Endothelial cell of umbilical vein (primary cell): ENCODE data around the gene DRICH1.

Source experiments
- EZH2 ChIP-seq: IDR thresholded peaks from 2 replicates; pipeline ENCODE4 v1.6.1; 2012; ENCODE audit warnings: borderline replicate concordance, low read depth, mild to moderate bottlenecking, moderate library complexity, low read length, inconsistent platforms; ENCODE audit not compliant: severe bottlenecking
- FOS ChIP-seq: IDR thresholded peaks from 2 replicates; pipeline ENCODE4 v1.6.1; 2011; ENCODE audit warnings: mild to moderate bottlenecking, low read length, moderate library complexity, borderline replicate concordance; ENCODE audit not compliant: insufficient read depth
- GATA2 ChIP-seq: IDR thresholded peaks from 2 replicates; pipeline ENCODE4 v1.7.0; 2011; ENCODE audit warnings: low read depth, mild to moderate bottlenecking, moderate library complexity, mixed read lengths, low read length; ENCODE audit not compliant: insufficient read length, insufficient read depth
- JUN ChIP-seq: IDR thresholded peaks from 2 replicates; pipeline ENCODE4 v1.6.1; 2011; ENCODE audit warnings: borderline replicate concordance, low read depth; ENCODE audit not compliant: insufficient read length, insufficient read depth
- MYC ChIP-seq: IDR thresholded peaks from one replicate; pipeline ENCODE4 v1.6.1; 2011; ENCODE audit warnings: mild to moderate bottlenecking, low read depth, low read length
- POLR2A ChIP-seq: IDR thresholded peaks from 2 replicates; pipeline ENCODE4 v1.6.1; 2012; ENCODE audit warnings: low read depth, mild to moderate bottlenecking, control low read depth, low read length
- POLR2AphosphoS5 ChIP-seq: IDR thresholded peaks from 2 replicates; pipeline ENCODE4 v1.6.1; 2012; ENCODE audit warnings: low read depth, mild to moderate bottlenecking, control low read depth, low read length, moderate library complexity; ENCODE audit not compliant: insufficient read depth
- TF ChIP-seq, protein P1 (sequence below), 2 donors: IDR thresholded peaks; 1 replicate in 1 of 2; 2 replicates in 1 of 2; pipeline ENCODE4 v1.5.1; 2011; ENCODE audit warnings: low read length in 2 of 2, mild to moderate bottlenecking in 2 of 2, moderate library complexity in 2 of 2, control low read depth in 1 of 2, inconsistent platforms in 1 of 2, low read depth in 1 of 2; ENCODE audit not compliant: insufficient read depth in 1 of 2; ENCODE audit errors: extremely low read depth in 1 of 2
- TF ChIP-seq, protein P2 (sequence below): IDR thresholded peaks from 2 replicates; pipeline ENCODE4 v1.6.1; 2011; ENCODE audit not compliant: insufficient read depth, insufficient read length

- TF ChIP-seq EZH2, result no peak
- TF ChIP-seq, protein P1, sequence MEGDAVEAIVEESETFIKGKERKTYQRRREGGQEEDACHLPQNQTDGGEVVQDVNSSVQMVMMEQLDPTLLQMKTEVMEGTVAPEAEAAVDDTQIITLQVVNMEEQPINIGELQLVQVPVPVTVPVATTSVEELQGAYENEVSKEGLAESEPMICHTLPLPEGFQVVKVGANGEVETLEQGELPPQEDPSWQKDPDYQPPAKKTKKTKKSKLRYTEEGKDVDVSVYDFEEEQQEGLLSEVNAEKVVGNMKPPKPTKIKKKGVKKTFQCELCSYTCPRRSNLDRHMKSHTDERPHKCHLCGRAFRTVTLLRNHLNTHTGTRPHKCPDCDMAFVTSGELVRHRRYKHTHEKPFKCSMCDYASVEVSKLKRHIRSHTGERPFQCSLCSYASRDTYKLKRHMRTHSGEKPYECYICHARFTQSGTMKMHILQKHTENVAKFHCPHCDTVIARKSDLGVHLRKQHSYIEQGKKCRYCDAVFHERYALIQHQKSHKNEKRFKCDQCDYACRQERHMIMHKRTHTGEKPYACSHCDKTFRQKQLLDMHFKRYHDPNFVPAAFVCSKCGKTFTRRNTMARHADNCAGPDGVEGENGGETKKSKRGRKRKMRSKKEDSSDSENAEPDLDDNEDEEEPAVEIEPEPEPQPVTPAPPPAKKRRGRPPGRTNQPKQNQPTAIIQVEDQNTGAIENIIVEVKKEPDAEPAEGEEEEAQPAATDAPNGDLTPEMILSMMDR (IDR thresholded peaks at IDR 0.05; ENCODE audit: extremely low read depth in 1 of 2, insufficient read depth in 1 of 2, low read depth in 1 of 2, low read length in 2 of 2), result no peak
- TF ChIP-seq JUN, result no peak
- TF ChIP-seq POLR2AphosphoS5, result no peak
- TF ChIP-seq, protein P2, sequence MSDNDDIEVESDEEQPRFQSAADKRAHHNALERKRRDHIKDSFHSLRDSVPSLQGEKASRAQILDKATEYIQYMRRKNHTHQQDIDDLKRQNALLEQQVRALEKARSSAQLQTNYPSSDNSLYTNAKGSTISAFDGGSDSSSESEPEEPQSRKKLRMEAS, result no peak
- TF ChIP-seq POLR2A, result no peak
- no peak for TF ChIP-seq MYC
- no peak for TF ChIP-seq FOS
- TF ChIP-seq GATA2, result no peak
These were observed 65.2 kb downstream of the DRICH1 start for GRCh38 chr22:23566705-23567475.
